Mesothelial cell of epicardium (in vitro differentiated cells): ENCODE data around the gene WDR7. TPM values are rescaled to one million over a fixed set of nuclear protein-coding genes. Genes with fewer than 3 reads are reported as not detected.

Experiments
- DNase-seq, 2 experiments: peaks; one replicate each; pipeline ENCODE4 v3.0.0; 2021; ENCODE audit warnings: low spot score in 2 of 2; ENCODE audit not compliant: unreplicated experiment in 2 of 2
- H3K27ac Mint-ChIP-seq: 2 replicates; pipeline ENCODE4 v1.8.0; 2021; ENCODE audit warnings: mixed read lengths
- H3K27me3 Mint-ChIP-seq: 2 replicates; pipeline ENCODE4 v1.8.0; 2021; ENCODE audit warnings: low read depth, mixed read lengths
- H3K36me3 Mint-ChIP-seq: 2 replicates; pipeline ENCODE4 v1.8.0; 2021; ENCODE audit warnings: mixed read lengths
- H3K4me1 Mint-ChIP-seq: 2 replicates; pipeline ENCODE4 v1.8.0; 2021; ENCODE audit warnings: mixed read lengths
- H3K4me3 Mint-ChIP-seq: 2 replicates; pipeline ENCODE4 v1.8.0; 2021; ENCODE audit warnings: mild to moderate bottlenecking, moderate library complexity, mixed read lengths
- H3K9me3 Mint-ChIP-seq: 2 replicates; pipeline ENCODE4 v1.8.0; 2021; ENCODE audit warnings: mixed read lengths
- CTCF ChIP-seq: fragments of 200-600 bp; sonication (generic); IDR thresholded peaks from one replicate; pipeline ENCODE4 v1.5.0; 2021; ENCODE audit warnings: antibody characterized with exemption; ENCODE audit not compliant: unreplicated experiment
- total RNA-seq: library from RNA; stranded (reverse); gene quantifications from 3 replicates; pipeline ENCODE4 v1.2.1, GENCODE V29; 2021

Gene WDR7
- total RNA-seq, 1 donor from 2014 or later: 28.0 TPM

- no peak overlapping the region for H3K27ac Mint-ChIP-seq
- no peak for TF ChIP-seq CTCF
- H3K9me3 Mint-ChIP-seq: no peaks in the 10 kb centered on the region
- no peaks in the 10 kb centered on the region for H3K4me1 Mint-ChIP-seq
- no peak overlapping the region for H3K4me3 Mint-ChIP-seq
- no peak for DNase-seq
- H3K27me3 Mint-ChIP-seq: no peaks in the 10 kb centered on the region
- H3K36me3 Mint-ChIP-seq: no peaks in the 10 kb centered on the region
These were observed 294.3 kb downstream of the WDR7 start for GRCh38 chr18:56945171-56946083.

- H3K27ac Mint-ChIP-seq: no peak overlapping the region
- peaks cover 8% of the 10 kb centered on the region for H3K4me1 Mint-ChIP-seq
- no peaks in the 10 kb centered on the region for H3K36me3 Mint-ChIP-seq
- no peaks in the 10 kb centered on the region for H3K27me3 Mint-ChIP-seq
- no peak for DNase-seq
- no peak for TF ChIP-seq CTCF
- no peak overlapping the region for H3K4me3 Mint-ChIP-seq
- no peaks in the 10 kb centered on the region for H3K9me3 Mint-ChIP-seq
These were observed 296.1 kb downstream of the WDR7 start for GRCh38 chr18:56947236-56947635.

GRCh38 chr18:56952026-56952425 is 300.9 kb downstream of the WDR7 start:
- H3K27ac Mint-ChIP-seq: no peak overlapping the region
- H3K4me1 Mint-ChIP-seq: peaks cover 8% of the 10 kb centered on the region
- no peaks in the 10 kb centered on the region for H3K27me3 Mint-ChIP-seq
- TF ChIP-seq CTCF: no peak
- H3K36me3 Mint-ChIP-seq: no peaks in the 10 kb centered on the region
- no peak overlapping the region for H3K4me3 Mint-ChIP-seq
- DNase-seq: no peak
- H3K9me3 Mint-ChIP-seq: no peaks in the 10 kb centered on the region

GRCh38 chr18:56953428-56954198 is 302.5 kb downstream of the WDR7 start:
- TF ChIP-seq CTCF: no peak
- Mint-ChIP-seq H3K27me3 (no peaks in the 10 kb centered on the region), H3K27ac (no peak overlapping the region), H3K36me3 (no peaks in the 10 kb centered on the region), H3K4me1 (peaks cover 8% of the 10 kb centered on the region), H3K4me3 (no peak overlapping the region), H3K9me3 (no peaks in the 10 kb centered on the region)
- no peak for DNase-seq

GRCh38 chr18:56955490-56955889 is 304.3 kb downstream of the WDR7 start:
- Mint-ChIP-seq H3K36me3 (no peaks in the 10 kb centered on the region), H3K27me3 (no peaks in the 10 kb centered on the region), H3K9me3 (no peaks in the 10 kb centered on the region), H3K4me3 (no peak overlapping the region), H3K27ac (no peak overlapping the region), H3K4me1 (peaks cover 8% of the 10 kb centered on the region)
- no peak for DNase-seq
- TF ChIP-seq CTCF: no peak
